K562 (cell line): ENCODE results near the gene AFG1L.

Experiments used
- CTCF ChIP-seq, 3 experiments: IDR thresholded peaks in 2 of 3; conservative IDR thresholded peaks in 1 of 3; 2 replicates each; pipeline ENCODE4 v1.5.1; 2011 to 2012; ENCODE audit warnings: low read length in 3 of 3, mild to moderate bottlenecking in 3 of 3, control low read depth in 2 of 3, improper control_type of control experiment in 1 of 3, inconsistent platforms in 1 of 3, low read depth in 1 of 3, mixed read lengths in 1 of 3, moderate library complexity in 1 of 3; ENCODE audit not compliant: insufficient read depth in 2 of 3
- RNF219 ChIP-seq: fragments of 250-450 bp; sonication (Bioruptor Pico); IDR thresholded peaks from 2 replicates; pipeline ENCODE4 v1.5.0; 2022; ENCODE audit warnings: mild to moderate bottlenecking
- SAFB ChIP-seq: fragments of 200-400 bp; formaldehyde crosslinking; IDR thresholded peaks from 2 replicates; pipeline ENCODE4 v1.6.1; 2017; ENCODE audit warnings: low read depth, low read length, borderline replicate concordance
- SRSF1 ChIP-seq: fragments of 200-400 bp; formaldehyde crosslinking; IDR thresholded peaks from 2 replicates; pipeline ENCODE4 v1.6.1; 2017; ENCODE audit warnings: mild to moderate bottlenecking, low read depth, low read length, moderate library complexity
- YY1 ChIP-seq, 3 experiments: IDR thresholded peaks; 2 replicates each; pipeline ENCODE4 v1.6.1; 2011; ENCODE audit warnings: low read length in 2 of 3, mild to moderate bottlenecking in 2 of 3, moderate library complexity in 2 of 3, borderline replicate concordance in 1 of 3, control low read depth in 1 of 3, low read depth in 1 of 3; ENCODE audit not compliant: insufficient read depth in 3 of 3, insufficient replicate concordance in 2 of 3, control insufficient read depth in 1 of 3, insufficient read length in 1 of 3; ENCODE audit errors: extremely low read depth in 1 of 3

- TF ChIP-seq RNF219 (CRISPR knock-in tag) (no peak), YY1 (IDR thresholded peaks at IDR 0.05; ENCODE audit: borderline replicate concordance in 1 of 3, control insufficient read depth in 1 of 3, extremely low read depth in 1 of 3, insufficient read depth in 3 of 3, insufficient read length in 1 of 3, insufficient replicate concordance in 2 of 3, low read depth in 1 of 3, low read length in 2 of 3) (no peak), CTCF (IDR thresholded peaks at IDR 0.05 in 2 of 3, conservative IDR thresholded peaks at IDR 0.05 in 1 of 3; ENCODE audit: insufficient read depth in 2 of 3, low read depth in 1 of 3, low read length in 3 of 3) (no peak), SRSF1 (no peak), SAFB (no peak)
Observed at GRCh38 chr6:108294297-108294726, 542 bp upstream of the AFG1L start.
